NT2/D1 (cell line): ENCODE data around the gene MAP3K2.
A peak's percentile ranks its signal among the peaks of the same experiment; 100 is the strongest.

Experiments
- DNase-seq: peaks from one replicate; pipeline ENCODE4 v3.0.0-alpha.2; 2011; ENCODE audit warnings: low read depth, low spot score
- H3K27me3 ChIP-seq: 2 replicates; pipeline ENCODE4 v1.6.0; 2011; ENCODE audit warnings: mild to moderate bottlenecking; ENCODE audit not compliant: insufficient read length, insufficient read depth
- H3K36me3 ChIP-seq: 2 replicates; pipeline ENCODE4 v1.6.1; 2011; ENCODE audit warnings: mild to moderate bottlenecking, low read length, mixed read lengths; ENCODE audit not compliant: insufficient read depth, insufficient read length
- H3K4me1 ChIP-seq: 2 replicates; pipeline ENCODE4 v1.5.1; 2011; ENCODE audit not compliant: insufficient read depth, insufficient read length
- H3K4me3 ChIP-seq: 2 replicates; pipeline ENCODE4 v1.5.1; 2011; ENCODE audit warnings: low read depth; ENCODE audit not compliant: insufficient read length
- H3K9ac ChIP-seq: 2 replicates; pipeline ENCODE4 v1.6.0; 2011; ENCODE audit warnings: low read depth; ENCODE audit not compliant: insufficient read length
- H3K9me3 ChIP-seq: 2 replicates; pipeline ENCODE4 v1.5.1; 2011; ENCODE audit warnings: mild to moderate bottlenecking, low read length; ENCODE audit not compliant: insufficient read depth
- SUZ12 ChIP-seq: IDR thresholded peaks from 2 replicates; pipeline ENCODE4 v1.6.1; 2011; ENCODE audit not compliant: insufficient read length, insufficient read depth; ENCODE audit errors: extremely low read depth
- YY1 ChIP-seq: IDR thresholded peaks from 2 replicates; pipeline ENCODE4 v1.6.1; 2011; ENCODE audit not compliant: insufficient read length, insufficient read depth
- ZNF274 ChIP-seq: IDR thresholded peaks from 2 replicates; pipeline ENCODE4 v1.6.1; 2011; ENCODE audit warnings: mild to moderate bottlenecking, low read depth, low read length

The MAP3K2 gene

DNA sequence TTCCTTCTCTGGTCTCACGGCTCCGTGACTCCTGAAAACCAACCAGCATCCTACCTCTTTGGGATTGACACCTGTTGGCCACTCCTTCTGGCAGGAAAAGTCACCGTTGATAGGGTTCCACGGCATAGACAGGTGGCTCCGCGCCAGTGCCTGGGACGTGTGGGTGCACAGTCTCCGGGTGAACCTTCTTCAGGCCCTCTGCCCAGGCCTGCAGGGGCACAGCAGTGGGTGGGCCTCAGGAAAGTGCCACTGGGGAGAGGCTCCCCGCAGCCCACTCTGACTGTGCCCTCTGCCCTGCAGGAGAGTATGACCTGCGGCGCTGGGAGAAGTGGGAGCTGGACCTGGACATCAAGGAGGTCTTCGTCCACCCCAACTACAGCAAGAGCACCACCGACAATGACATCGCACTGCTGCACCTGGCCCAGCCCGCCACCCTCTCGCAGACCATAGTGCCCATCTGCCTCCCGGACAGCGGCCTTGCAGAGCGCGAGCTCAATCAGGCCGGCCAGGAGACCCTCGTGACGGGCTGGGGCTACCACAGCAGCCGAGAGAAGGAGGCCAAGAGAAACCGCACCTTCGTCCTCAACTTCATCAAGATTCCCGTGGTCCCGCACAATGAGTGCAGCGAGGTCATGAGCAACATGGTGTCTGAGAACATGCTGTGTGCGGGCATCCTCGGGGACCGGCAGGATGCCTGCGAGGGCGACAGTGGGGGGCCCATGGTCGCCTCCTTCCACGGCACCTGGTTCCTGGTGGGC is 40.5 kb upstream of the MAP3K2 start:
- no peak for TF ChIP-seq SUZ12
- no peak for TF ChIP-seq ZNF274
- Histone ChIP-seq H3K9me3 (no peaks in the 10 kb centered on the region), H3K4me1 (peaks cover 2% of the 10 kb centered on the region), H3K27me3 (peaks cover 9% of the 10 kb centered on the region), H3K9ac (no peak overlapping the region), H3K4me3 (no peak overlapping the region), H3K36me3 (no peaks in the 10 kb centered on the region)
- no peak for DNase-seq

- no peaks in the 10 kb centered on the region for H3K36me3 ChIP-seq
- DNase-seq = no peak
- no peak overlapping the region for H3K4me3 ChIP-seq
- no peak overlapping the region for H3K9ac ChIP-seq
- H3K27me3 ChIP-seq = peaks cover 16% of the 10 kb centered on the region
- no peaks in the 10 kb centered on the region for H3K9me3 ChIP-seq
- TF ChIP-seq YY1 (no peak), SUZ12 (no peak), ZNF274 (no peak)
- peaks cover 2% of the 10 kb centered on the region for H3K4me1 ChIP-seq
These were observed 39.7 kb upstream of the MAP3K2 start for GRCh38 chr2:127427376-127428056.

DNA sequence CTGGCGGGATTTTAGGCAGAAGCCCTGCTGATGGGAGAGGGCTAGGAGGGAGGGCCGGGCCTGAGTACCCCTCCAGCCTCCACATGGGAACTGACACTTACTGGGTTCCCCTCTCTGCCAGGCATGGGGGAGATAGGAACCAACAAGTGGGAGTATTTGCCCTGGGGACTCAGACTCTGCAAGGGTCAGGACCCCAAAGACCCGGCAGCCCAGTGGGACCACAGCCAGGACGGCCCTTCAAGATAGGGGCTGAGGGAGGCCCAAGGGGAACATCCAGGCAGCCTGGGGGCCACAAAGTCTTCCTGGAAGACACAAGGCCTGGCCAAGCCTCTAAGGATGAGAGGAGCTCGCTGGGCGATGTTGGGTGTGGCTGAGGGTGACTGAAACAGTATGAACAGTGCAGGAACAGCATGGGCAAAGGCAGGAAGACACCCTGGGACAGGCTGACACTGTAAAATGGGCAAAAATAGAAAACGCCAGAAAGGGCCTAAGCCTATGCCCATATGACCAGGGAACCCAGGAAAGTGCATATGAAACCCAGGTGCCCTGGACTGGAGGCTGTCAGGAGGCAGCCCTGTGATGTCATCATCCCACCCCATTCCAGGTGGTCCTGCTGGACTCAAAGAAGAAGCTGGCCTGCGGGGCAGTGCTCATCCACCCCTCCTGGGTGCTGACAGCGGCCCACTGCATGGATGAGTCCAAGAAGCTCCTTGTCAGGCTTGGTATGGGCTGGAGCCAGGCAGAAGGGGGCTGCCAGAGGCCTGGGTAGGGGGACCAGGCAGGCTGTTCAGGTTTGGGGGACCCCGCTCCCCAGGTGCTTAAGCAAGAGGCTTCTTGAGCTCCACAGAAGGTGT is 39.0 kb upstream of the MAP3K2 start:
- Histone ChIP-seq H3K27me3 (peaks cover 24% of the 10 kb centered on the region), H3K9ac (no peak overlapping the region), H3K4me3 (no peak overlapping the region), H3K9me3 (no peaks in the 10 kb centered on the region), H3K36me3 (no peaks in the 10 kb centered on the region), H3K4me1 (peaks cover 8% of the 10 kb centered on the region)
- TF ChIP-seq SUZ12 (no peak), ZNF274 (no peak), YY1 (no peak)
- DNase-seq = no peak

DNA sequence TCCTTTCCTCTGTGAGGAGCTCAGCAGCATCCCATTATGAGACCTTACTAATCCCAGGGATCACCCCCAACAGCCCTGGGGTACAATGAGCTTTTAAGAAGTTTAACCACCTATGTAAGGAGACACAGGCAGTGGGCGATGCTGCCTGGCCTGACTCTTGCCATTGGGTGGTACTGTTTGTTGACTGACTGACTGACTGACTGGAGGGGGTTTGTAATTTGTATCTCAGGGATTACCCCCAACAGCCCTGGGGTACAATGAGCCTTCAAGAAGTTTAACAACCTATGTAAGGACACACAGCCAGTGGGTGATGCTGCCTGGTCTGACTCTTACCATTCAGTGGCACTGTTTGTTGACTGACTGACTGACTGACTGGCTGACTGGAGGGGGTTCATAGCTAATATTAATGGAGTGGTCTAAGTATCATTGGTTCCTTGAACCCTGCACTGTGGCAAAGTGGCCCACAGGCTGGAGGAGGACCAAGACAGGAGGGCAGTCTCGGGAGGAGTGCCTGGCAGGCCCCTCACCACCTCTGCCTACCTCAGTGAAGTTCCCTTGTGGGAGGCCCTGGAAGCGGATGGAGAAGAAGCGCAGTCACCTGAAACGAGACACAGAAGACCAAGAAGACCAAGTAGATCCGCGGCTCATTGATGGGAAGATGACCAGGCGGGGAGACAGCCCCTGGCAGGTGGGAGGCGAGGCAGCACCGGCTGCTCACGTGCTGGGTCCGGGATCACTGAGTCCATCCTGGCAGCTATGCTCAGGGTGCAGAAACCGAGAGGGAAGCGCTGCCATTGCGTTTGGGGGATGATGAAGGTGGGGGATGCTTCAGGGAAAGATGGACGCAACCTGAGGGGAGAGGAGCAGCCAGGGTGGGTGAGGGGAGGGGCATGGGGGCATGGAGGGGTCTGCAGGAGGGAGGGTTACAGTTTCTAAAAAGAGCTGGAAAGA is 38.0 kb upstream of the MAP3K2 start:
- Histone ChIP-seq H3K4me1 (peaks cover 8% of the 10 kb centered on the region), H3K9ac (no peak overlapping the region), H3K36me3 (no peaks in the 10 kb centered on the region), H3K27me3 (peaks cover 33% of the 10 kb centered on the region), H3K4me3 (no peak overlapping the region), H3K9me3 (no peaks in the 10 kb centered on the region)
- no peak for DNase-seq
- TF ChIP-seq YY1 (no peak), SUZ12 (no peak), ZNF274 (no peak)

DNA sequence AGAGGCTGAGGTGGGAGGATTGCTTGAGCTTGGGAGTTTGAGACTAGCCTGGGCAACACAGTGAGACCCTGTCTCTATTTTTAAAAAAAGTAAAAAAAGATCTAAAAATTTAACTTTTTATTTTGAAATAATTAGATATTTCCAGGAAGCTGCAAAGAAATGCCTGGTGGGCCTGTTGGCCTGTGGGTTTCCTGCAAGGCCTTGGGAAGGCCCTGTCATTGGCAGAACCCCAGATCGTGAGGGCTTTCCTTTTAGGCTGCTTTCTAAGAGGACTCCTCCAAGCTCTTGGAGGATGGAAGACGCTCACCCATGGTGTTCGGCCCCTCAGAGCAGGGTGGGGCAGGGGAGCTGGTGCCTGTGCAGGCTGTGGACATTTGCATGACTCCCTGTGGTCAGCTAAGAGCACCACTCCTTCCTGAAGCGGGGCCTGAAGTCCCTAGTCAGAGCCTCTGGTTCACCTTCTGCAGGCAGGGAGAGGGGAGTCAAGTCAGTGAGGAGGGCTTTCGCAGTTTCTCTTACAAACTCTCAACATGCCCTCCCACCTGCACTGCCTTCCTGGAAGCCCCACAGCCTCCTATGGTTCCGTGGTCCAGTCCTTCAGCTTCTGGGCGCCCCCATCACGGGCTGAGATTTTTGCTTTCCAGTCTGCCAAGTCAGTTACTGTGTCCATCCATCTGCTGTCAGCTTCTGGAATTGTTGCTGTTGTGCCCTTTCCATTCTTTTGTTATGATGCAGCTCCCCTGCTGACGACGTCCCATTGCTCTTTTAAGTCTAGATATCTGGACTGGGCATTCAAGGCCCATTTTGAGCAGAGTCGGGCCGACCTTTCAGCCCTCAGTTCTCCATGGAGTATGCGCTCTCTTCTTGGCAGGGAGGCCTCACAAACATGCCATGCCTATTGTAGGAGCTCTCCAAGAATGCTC is 37.1 kb upstream of the MAP3K2 start:
- H3K36me3 ChIP-seq = no peaks in the 10 kb centered on the region
- DNase-seq = no peak
- H3K9me3 ChIP-seq = no peaks in the 10 kb centered on the region
- TF ChIP-seq SUZ12 = no peak
- TF ChIP-seq ZNF274 = no peak
- no peak for TF ChIP-seq YY1
- no peak overlapping the region for H3K4me3 ChIP-seq
- H3K27me3 ChIP-seq = peaks cover 41% of the 10 kb centered on the region
- no peak overlapping the region for H3K9ac ChIP-seq
- peaks cover 8% of the 10 kb centered on the region for H3K4me1 ChIP-seq

GRCh38 chr2:127423880-127424279 is 36.1 kb upstream of the MAP3K2 start:
- Histone ChIP-seq H3K9me3 (no peaks in the 10 kb centered on the region), H3K4me1 (peaks cover 8% of the 10 kb centered on the region), H3K36me3 (no peaks in the 10 kb centered on the region), H3K9ac (no peak overlapping the region), H3K27me3 (peaks cover 48% of the 10 kb centered on the region), H3K4me3 (peak overlapping the region; percentile 51)
- TF ChIP-seq SUZ12 = no peak
- no peak for TF ChIP-seq ZNF274
- TF ChIP-seq YY1 = no peak
- no peak for DNase-seq
